HG03039 (cell line): ENCODE measurements around the gene OSBPL10.
"Not testable (repeated sequence)": the region's sequence is repeated elsewhere in the genome, so short reads cannot be mapped to it uniquely, and the experiment has no call there.

Experiments used
- ATAC-seq: cut with Tn5 transposase; IDR thresholded peaks from one replicate; pipeline ENCODE4 v1.9.1; 2021; ENCODE audit warnings: mild to moderate bottlenecking, moderate library complexity; ENCODE audit not compliant: unreplicated experiment

Gene OSBPL10

GRCh38 chr3:31891876-31892455 is 89.1 kb downstream of the OSBPL10 start:
- no peak for ATAC-seq

DNA sequence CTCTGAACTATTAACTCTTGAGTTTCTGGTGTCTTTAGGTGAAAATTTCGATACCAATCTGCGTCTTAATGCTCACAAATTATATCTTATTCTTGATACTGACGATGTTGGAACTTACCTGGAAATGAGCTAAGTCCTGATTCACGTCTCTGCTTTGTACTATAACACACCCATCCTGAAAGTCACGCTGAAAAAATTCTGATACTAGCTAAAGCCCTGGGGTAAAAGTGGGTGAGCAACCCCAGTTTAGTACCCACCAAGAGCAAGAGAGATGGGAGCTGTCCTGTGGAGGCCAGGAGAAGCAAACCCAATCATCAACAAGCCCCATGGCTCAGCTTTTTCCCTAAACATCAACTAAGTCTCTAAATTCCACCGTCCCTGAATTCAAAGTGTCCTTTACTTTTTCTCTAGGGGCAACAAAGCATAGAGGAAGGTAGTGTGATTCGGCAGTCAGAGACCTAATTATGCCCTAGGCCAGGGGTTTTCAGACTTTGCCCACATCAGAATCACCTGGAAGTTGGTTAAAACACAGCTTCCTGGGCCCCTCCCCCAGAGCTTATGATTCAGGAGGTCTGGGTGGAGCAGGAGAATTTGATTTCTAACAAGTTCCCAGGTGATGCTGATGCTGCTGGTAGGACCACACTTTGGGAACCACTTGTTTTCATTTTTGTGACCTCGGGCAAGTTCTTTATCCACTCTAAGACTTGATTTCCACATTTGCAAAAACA is 90.2 kb downstream of the OSBPL10 start:
- no peak for ATAC-seq

GRCh38 chr3:31890007-31890406 is 91.1 kb downstream of the OSBPL10 start:
- no peak for ATAC-seq

- ATAC-seq = no peak
Measured at GRCh38 chr3:31885235-31885634, 95.8 kb downstream of the OSBPL10 start.

DNA sequence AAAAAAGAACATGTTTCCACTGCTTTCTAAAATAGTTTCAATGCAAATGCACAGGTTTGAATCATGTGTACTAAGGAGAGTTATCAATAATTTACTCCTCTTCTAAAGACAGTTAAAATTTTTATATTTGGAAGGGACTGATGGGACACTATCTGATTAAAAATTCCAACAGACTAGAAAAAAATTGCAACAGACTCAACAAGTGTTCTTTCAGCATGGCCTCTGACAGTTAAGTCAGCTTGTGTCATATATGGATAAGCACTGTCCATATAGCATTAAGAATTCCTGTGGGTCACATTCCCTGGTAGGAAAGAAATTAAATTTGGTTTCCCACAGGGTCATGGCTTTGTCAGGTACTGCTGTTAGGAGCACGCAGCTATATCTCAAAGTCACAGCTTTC is 96.8 kb downstream of the OSBPL10 start:
- no peak for ATAC-seq

GRCh38 chr3:31882895-31883294 is 98.2 kb downstream of the OSBPL10 start:
- no peak for ATAC-seq

- ATAC-seq = no peak
Measured at GRCh38 chr3:31882431-31882830, 98.6 kb downstream of the OSBPL10 start.

- ATAC-seq = no peak
Measured at GRCh38 chr3:31880482-31881078, 100.5 kb downstream of the OSBPL10 start.

DNA sequence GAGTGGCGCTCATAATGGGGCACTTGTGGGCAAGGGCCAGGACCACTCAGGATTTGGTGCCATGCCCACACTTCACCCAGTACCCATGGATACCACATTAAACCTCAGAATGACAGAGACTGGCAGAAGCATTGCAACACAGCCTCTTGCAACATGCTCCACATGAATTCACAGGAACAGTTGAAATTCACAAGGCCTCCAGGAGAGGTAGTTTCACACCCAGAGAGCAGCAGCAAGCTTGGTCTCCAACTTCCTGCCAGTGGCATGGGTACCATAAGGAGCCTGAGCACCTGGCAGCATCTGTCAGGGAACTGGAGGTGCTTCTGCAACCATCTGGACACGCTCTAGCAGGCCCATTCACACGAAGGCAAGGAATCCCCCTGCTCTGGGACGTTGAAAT is 101.0 kb downstream of the OSBPL10 start:
- ATAC-seq = no peak

DNA sequence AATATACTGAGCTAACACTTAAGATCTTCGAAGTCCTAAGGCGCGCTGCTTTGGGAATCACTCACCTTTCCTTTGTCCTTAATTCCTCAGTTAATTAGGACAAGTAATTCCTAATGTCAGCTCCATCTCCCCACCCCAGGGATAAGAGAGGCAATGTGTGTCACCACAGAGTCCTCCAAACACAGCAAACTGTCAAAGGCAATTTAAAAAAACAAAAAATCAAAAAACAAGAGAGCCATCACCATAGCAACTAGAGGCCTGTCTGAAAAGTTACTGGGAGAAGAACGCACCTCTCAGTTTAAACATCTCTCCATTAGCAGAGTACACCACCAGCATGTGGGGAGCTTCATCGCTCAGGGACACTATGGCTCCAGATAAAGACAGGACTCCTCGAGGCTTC is 101.7 kb downstream of the OSBPL10 start:
- no peak for ATAC-seq

DNA sequence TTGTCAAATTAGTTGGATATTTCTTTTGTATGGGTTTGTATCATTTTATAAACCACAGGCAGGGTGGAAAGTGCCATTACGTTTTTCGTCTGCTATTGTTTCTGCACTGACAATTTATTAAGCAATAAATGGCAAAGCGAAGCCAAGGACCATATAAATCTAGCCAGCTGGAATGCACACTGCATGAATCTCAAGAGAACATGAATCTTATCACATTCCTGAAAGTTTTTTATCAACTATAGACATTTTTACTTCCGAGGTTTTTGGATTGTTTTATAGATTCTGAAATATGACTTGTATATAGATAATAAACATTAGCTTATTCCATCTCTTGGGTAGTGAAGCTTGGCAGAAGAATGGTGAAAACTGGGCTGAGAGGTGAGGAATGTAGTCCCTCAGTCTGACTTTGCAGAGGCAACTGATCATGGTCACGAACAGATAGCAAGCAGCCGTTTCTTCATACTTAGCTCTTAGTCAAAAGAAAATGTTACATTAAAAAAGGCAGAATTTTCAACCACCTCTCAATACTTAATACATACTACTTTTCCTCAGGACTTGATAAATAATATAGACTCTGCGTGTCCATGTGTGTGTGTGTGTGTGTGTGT is 102.7 kb downstream of the OSBPL10 start:
- no peak for ATAC-seq

DNA sequence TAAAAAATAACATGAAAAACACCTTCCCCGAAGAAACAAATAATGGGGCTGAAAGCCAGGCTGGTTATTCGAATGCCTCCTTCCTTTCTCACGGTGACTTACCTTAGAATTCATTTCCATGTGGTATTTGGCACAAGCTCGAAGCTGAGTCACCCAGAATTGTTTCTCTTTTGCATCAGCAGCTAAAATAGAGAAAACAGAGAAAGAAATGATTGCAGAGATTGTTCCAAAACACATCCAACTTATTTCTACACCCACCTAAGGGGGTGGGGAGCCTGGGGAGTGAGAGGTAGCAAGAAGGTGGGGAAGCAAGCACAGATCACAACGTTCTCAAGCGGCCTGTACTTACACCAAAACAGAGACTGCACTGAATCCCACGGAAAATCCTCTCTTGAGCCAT is 104.7 kb downstream of the OSBPL10 start:
- ATAC-seq = no peak

- ATAC-seq = no peak
Measured at GRCh38 chr3:31875437-31875836, 105.6 kb downstream of the OSBPL10 start.

DNA sequence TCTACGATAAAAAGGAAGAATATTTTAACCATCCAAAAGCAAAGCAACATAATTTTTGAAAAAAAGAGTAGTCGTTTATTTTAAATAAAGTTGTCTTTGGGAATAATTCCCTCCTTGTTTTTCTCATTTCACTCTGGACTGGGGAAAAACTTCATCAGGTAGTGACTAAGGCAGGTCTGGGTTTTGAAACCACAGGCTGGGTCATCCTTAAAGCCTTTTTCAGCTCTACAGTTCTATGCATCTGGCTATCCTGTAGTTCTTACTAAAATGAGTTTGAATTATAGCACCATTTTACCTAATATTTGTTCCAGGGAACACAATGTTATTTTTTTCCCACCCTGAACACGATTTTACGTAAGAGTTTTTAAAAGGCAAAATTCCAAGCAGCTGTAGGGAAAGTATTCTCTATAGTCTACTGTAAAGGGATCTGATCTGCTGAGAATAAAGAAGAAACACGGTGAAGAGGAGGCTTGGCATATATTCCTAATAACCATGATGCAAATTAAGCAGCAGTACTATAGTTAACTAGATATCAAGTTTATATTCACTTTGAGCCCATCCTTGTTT is 107.7 kb downstream of the OSBPL10 start:
- no peak for ATAC-seq

GRCh38 chr3:31871939-31872507 is 109.0 kb downstream of the OSBPL10 start:
- no peak for ATAC-seq

DNA sequence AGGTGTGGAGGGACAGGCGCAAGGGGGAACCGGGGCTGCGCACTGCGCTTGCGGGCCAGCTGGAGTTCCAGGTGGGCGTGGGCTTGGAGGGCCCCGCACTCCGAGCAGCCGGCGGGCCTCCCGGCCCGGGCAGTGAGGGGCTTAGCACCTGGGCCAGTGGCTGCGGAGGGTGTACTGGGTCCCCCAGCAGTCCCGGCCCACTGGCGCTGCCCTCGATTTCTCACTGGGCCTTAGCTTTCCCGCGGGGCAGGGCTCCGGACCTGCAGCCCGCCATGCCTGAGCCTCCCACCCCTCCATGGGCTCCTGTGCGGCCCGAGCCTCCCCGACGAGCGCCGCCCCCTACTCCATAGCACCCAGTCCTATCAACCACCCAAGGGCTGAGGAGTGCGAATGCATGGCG is 111.0 kb downstream of the OSBPL10 start:
- ATAC-seq = not testable (repeated sequence)

DNA sequence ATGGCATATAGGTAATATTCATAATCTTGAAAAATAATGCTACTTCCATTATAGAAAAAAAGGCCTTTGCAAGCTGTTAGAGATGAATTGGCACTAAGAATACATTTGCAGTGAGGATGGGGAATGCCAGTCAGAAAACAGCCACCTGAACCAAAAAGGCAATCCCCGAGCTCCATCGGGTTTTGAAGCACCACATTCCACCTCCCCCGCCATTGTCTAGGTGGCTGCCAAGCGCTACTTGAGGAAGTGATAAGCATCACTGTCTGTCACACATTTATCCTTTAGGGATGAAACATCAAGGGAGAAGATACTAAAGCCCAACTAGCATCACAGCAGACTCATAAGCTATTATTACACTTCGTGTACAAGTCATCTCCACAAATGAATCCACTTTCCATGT is 112.8 kb downstream of the OSBPL10 start:
- ATAC-seq = no peak

DNA sequence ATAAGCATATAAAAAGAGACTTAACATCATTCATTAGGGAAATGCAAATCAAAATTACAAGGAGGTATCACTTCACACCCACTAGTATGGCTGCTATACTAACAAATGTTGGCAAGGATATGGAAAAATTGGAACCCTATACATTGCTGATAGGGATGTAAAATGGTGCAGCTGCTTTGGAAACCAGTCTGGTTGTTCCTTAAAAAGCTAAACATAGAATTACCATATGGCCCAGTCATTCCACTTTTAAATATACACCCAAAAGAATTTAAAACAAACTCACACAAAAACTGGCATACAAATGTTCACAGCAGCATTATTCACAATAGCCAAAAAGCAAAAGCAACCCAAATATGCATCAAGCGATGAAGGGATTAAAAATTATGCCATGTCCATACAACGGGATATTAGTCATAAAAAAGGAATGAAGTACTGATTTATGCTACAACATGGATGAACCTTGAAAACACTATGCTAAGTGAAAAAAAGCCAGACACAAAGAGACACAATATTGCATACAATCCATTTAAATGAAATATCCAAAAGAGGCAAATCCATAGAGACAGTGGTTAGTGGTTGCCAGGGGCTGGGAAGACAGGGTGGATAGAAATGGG is 118.3 kb downstream of the OSBPL10 start:
- ATAC-seq = no peak

- ATAC-seq = no peak
Measured at GRCh38 chr3:31861826-31862225, 119.2 kb downstream of the OSBPL10 start.

- ATAC-seq = not testable (repeated sequence)
Measured at GRCh38 chr3:31860642-31861041, 120.4 kb downstream of the OSBPL10 start.

DNA sequence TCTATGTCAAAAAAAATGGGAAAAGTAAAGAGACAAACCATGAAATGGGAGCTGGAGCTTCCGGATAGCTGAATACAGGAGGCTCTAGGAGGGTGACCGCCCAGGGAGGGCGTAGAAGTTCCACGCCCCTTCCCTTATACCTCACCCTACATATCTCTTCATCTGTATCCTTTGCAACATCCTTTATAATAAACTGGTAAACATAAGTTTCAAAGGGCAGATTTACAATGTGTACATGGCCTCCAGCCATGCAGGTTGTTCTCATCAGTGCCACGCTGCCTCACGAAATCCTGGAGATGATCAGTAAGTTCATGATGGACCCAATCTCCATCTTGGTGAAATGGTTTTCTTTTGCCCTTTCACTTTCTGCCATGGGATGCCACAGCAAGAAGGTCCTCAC is 121.8 kb downstream of the OSBPL10 start:
- no peak for ATAC-seq
